HUES6 (cell line): Measurements from ENCODE around the gene MEX3D.

Source experiments
- H3K27ac ChIP-seq: 2 replicates; pipeline ENCODE4 v1.7.0; 2013; ENCODE audit warnings: low read depth, mild to moderate bottlenecking, low read length, inconsistent platforms
- H3K27me3 ChIP-seq: 2 replicates; pipeline ENCODE4 v1.6.1; 2013; ENCODE audit warnings: low read length; ENCODE audit not compliant: control insufficient read depth, insufficient read depth
- H3K36me3 ChIP-seq: 2 replicates; pipeline ENCODE4 v1.6.1; 2013; ENCODE audit warnings: low read length; ENCODE audit not compliant: control insufficient read depth, insufficient read depth
- H3K4me1 ChIP-seq: 2 replicates; pipeline ENCODE4 v1.6.1; 2013; ENCODE audit warnings: low read length; ENCODE audit not compliant: control insufficient read depth, insufficient read depth
- H3K4me3 ChIP-seq: 2 replicates; pipeline ENCODE4 v1.5.1; 2013; ENCODE audit warnings: low read depth, low read length
- H3K9ac ChIP-seq: one replicate; pipeline ENCODE4 v1.6.1; 2013; ENCODE audit warnings: mild to moderate bottlenecking, low read length
- H3K9me3 ChIP-seq: 2 replicates; pipeline ENCODE4 v1.6.1; 2013; ENCODE audit warnings: low read depth, low read length; ENCODE audit not compliant: control insufficient read depth, insufficient read depth

The MEX3D gene

DNA sequence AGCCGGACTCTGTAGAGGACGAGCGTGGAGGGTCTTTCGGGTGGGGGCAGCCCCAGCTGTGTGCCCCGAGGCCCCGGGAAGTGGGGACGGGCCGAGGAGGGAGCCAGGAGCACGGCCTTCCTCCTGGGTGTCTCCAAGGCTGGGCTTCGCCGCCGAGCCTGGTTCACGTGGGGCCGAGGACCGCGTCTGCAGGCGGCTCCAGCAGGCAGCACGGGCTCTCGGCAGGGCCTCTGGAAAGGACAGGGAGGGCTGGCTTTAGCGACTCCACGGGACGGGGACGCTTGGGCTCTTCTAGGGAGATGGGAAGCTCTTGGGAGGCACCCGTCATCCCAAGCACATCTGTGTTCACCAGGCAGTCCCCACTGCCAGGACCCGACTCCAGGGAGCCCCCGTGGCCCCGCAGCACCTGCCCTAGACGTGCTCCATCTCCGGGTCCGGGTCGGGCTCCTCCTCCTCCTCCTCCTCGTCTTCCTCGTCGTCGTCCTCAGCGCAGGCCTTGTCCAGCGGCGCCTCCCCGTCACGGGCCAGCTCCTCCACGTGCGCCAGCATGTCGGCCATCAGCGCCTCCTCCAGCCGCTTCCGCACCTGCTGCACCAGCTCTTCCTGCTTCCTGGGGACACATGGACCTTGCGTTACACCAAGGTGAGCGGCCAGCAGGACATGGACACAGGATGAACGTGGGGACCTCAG is 9.9 kb upstream of the MEX3D start:
- H3K36me3 ChIP-seq: peaks cover 63% of the 10 kb centered on the region
- H3K4me3 ChIP-seq: no peak overlapping the region
- no peak overlapping the region for H3K27ac ChIP-seq
- no peaks in the 10 kb centered on the region for H3K27me3 ChIP-seq
- no peak overlapping the region for H3K9ac ChIP-seq
- H3K9me3 ChIP-seq: no peaks in the 10 kb centered on the region
- H3K4me1 ChIP-seq: no peaks in the 10 kb centered on the region

DNA sequence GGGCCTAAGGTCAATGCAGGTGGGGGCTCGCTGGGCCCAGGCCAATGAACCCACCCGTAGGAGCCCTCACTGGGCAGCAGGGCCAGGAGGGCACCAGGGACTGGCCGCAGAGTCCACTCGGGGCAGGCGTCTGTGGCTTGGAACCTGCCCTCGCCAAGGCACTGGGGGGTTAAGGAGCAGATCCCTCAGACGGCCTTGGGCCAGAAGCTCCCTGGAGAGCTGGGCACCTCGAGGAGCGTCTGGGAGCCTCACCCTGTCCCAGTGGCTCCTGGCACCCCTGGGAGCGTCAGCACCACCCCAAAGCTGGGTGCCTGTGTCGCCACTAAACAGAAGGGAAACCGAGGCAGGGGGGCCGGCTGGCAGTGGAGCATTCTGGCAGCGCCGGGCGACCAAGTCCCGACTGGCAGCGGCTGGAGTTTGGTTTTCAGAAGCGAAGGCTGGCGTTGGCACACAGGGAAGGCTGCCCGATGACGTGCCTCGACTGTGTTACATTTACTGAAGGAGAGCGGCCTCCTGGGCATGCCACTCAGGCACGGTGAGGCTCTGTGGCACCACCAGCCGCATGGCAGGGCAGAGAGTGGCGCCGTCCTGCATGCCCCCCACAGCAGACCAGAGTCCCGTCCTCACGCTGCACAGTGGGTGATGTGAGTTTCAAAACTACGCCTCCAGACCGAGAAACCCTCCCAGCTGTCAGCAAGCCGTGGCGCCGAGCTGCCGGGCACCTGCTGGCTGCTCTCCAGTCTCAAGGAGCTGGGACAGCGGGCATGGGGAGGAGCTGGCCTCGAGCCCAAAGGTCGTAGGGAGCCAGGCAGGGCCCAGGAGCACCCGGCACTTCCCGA is 9.2 kb upstream of the MEX3D start:
- Histone ChIP-seq H3K4me1 (no peaks in the 10 kb centered on the region), H3K36me3 (peaks cover 56% of the 10 kb centered on the region), H3K4me3 (no peak overlapping the region), H3K27ac (no peak overlapping the region), H3K27me3 (no peaks in the 10 kb centered on the region), H3K9ac (no peak overlapping the region), H3K9me3 (no peaks in the 10 kb centered on the region)

DNA sequence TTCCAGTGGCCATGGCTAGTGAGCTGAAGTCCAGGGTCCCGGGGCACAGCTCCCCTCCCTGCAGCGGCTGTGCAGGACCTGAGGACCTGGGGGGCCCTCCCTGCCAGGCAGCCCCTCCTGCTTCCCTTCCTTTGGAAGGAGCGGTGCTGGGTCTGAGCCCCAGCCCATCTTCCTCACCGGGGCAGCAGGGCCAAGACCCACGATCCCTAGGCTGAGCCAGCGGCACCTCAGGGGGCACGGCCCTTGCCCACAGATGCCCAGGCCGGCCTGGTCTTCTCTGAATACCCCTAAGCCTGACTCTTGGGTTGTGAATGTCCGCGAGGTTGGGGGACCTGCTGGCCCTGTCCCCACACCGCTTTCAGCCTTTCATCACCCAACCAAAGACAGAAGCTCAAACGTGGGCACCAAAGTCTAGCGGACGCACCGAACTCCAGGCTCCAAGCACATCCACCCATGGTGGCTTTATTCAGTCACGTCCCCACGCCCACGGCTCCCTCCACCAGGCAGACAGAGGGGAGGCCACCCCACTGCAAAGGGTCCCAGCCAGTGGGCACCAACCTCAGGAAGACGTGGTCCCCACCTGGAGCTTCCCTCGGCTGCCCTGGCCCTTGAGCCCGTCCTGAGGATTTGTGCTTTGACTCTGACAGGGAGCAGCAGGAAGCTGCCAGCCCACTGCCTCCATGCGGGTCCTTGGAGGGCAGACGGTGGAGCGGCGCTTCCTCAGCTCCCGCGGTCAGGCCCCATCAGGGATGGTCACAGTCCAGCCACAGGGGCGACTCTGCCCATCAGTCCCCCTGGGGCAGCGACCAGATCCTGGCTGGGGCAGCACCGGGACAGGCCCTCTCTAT is 8.3 kb upstream of the MEX3D start:
- Histone ChIP-seq H3K9me3 (no peaks in the 10 kb centered on the region), H3K27ac (no peak overlapping the region), H3K27me3 (no peaks in the 10 kb centered on the region), H3K4me1 (no peaks in the 10 kb centered on the region), H3K36me3 (peaks cover 49% of the 10 kb centered on the region), H3K9ac (no peak overlapping the region), H3K4me3 (no peak overlapping the region)

DNA sequence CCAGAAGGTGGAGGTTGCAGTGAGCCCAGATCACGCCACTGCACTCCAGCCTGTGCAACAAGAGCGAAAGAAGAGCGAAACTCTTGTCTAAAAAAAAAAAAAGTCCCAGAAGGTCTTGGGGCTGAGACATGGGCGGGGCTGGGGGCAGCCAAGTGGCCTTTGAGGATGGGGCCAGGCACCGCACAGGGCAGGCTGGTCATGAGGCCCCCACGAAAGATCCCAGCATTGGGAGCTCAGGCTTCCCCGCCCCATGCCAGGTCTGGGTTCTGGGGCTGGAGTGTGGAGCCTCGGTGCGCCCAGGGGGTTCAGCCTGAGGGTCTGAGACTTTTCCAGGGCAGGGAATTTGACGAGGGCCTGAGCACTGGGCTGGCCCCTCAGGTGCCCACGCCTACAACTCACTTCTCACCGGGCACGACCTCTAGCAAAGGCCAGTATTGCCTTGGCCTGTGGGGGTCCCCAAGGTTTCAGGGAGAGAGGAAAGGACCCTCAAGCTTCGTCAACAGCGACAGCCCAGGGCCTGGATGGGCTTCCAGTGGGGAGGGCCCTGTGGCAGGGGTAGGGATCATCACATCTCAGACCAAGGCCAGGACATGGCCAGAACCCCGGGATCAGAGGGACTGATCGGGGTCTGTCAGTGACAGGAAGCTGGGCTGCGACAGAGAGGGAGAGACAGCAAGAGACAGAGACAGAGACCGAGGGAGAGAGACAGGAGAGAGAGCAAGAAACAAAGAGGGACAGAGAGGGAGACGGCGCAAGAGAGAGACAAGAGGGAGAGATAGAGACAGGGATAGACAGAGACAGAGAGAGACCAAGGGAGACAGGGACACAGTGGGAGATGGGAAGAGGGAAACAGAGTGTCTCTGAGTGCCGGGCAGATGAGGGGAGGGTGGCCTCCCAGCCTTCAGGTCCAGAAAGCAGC is 7.5 kb upstream of the MEX3D start:
- Histone ChIP-seq H3K27me3 (peaks cover 4% of the 10 kb centered on the region), H3K4me1 (no peaks in the 10 kb centered on the region), H3K9me3 (no peaks in the 10 kb centered on the region), H3K36me3 (peaks cover 40% of the 10 kb centered on the region), H3K9ac (no peak overlapping the region), H3K4me3 (no peak overlapping the region), H3K27ac (no peak overlapping the region)

DNA sequence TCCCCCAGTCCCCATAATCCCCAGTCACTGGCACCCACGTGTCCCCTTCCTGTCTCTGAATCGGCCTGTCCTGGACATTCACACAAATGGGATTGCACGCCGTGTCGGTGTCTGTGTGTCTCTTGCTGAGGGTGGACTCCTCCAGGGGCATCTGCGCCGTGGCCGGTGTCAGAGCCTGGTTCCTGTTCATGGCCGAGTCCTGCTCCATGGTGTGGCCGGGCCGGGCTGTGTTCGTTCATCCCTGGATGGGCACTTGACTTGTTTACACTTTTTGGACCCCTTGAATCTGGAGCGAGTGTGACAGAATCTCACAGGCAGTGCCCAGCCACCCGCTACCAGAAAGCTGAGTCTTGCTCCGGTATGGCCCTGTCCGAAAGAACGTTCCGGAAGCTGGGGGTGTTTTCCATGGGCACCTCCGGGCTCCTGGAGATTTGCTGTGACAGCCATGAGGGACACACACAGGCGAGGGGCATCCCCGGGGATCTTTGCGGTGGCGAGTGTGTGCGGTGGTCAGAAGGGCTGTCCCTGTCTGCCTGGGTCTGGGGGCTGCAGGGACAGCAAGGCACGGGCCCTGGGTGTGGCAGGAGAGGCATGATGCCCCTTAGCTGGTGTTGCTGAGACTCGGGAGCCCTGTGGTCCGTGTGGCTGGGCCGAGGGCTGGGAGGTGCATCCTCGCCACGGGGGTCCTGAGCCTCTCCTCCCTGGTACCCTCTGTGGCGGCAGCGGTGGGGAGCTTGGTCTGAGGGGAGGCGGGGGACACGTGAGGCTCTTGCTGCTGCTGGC is 6.4 kb upstream of the MEX3D start:
- Histone ChIP-seq H3K27me3 (peaks cover 12% of the 10 kb centered on the region), H3K4me3 (no peak overlapping the region), H3K9me3 (no peaks in the 10 kb centered on the region), H3K9ac (no peak overlapping the region), H3K4me1 (no peaks in the 10 kb centered on the region), H3K27ac (no peak overlapping the region), H3K36me3 (peaks cover 30% of the 10 kb centered on the region)

DNA sequence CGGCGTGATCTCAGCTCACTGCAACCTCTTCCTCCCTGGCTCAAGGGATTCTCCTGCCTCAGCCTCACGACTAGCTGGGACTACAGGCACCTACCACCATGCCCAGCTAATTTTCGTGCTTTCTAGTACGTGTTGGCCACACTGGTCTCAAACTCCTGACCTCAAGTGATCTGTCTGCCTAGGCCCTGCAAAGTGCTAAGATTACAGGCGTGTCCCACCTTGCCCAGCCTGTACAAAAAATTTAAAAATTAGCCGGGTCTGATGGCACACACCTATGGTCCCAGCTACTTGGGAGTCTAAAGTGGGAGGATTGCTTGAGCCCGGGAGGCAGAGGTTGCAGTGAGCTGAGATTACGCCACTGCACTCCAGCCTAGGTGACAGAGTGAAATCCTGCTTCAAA is 4.7 kb upstream of the MEX3D start:
- Histone ChIP-seq H3K4me3 (no peak overlapping the region), H3K9ac (no peak overlapping the region), H3K9me3 (no peaks in the 10 kb centered on the region), H3K4me1 (no peaks in the 10 kb centered on the region), H3K27ac (no peak overlapping the region), H3K36me3 (peaks cover 15% of the 10 kb centered on the region), H3K27me3 (peaks cover 24% of the 10 kb centered on the region)

DNA sequence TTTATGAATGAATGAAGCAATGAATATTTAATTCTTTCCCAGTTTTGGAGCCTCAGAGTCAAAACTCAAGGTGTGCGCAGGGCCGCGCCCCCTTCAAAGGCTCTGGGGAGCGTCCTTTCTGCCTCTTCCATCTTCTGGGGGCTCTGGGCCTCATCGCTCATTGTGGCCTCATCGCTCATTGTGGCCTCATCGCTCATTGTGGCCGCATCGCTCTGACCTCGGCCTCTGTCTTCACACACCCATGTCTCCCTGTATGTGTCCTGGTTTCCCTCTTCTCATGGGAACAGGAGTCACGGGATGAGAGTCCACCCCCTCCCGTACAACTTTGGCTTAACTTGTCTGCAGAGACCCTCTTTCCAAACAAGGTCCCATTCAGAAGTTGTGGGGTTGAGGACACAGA is 3.2 kb upstream of the MEX3D start:
- H3K27ac ChIP-seq: no peak overlapping the region
- peaks cover 24% of the 10 kb centered on the region for H3K27me3 ChIP-seq
- no peaks in the 10 kb centered on the region for H3K4me1 ChIP-seq
- H3K36me3 ChIP-seq: peaks cover under 1% of the 10 kb centered on the region
- H3K9me3 ChIP-seq: no peaks in the 10 kb centered on the region
- no peak overlapping the region for H3K9ac ChIP-seq
- H3K4me3 ChIP-seq: no peak overlapping the region

DNA sequence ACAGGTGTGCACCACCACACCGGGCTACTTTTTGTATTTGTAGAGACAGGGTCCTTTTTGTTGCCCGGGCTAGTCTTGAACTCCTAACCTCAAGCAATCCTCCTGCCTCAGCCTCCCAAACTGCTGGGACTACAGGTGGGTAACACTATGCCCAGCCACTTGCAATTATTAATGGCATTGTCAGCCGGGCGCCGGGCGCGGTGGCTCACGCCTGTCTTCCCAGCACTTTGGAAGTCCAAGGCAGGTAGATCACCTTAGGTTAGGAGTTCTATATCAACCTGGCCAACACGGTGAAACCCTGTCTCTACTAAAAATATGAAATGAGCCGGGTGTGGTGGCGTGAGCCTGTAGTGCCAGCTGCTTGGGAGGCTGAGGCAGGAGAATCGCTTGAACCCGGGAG is 2.7 kb upstream of the MEX3D start:
- Histone ChIP-seq H3K27me3 (peaks cover 24% of the 10 kb centered on the region), H3K27ac (no peak overlapping the region), H3K9ac (no peak overlapping the region), H3K36me3 (0 out of 2 replicates have a peak, but pooled peaks cover under 1% of the 10 kb centered on the region), H3K4me3 (no peak overlapping the region), H3K4me1 (peaks cover 4% of the 10 kb centered on the region), H3K9me3 (no peaks in the 10 kb centered on the region)

DNA sequence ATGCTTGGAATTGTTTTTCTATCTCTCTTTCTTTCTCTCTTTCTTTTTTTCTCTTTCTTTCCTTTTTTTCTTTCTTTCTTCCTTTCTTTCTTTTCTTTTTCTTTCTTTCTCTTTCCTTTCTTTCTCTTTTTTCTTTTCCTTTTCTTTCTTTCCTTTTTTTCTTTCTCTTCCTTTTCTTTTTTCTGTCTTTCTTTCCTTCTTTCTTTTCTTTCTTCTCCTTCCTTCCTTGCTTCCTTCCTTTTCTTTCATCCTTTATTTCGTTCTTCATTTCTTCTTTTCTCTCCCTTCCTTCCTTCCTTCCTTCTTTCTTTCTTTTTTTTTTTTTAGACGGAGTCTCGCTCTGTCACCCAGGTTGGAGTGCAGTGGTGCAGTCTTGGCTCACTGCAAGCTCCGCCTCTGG is 1.9 kb upstream of the MEX3D start:
- peaks cover 2% of the 10 kb centered on the region; the same call in 1 of the 2 replicates for H3K36me3 ChIP-seq
- no peak overlapping the region for H3K9ac ChIP-seq
- H3K27ac ChIP-seq: no peak overlapping the region
- H3K9me3 ChIP-seq: no peaks in the 10 kb centered on the region
- H3K4me1 ChIP-seq: peaks cover 7% of the 10 kb centered on the region
- H3K27me3 ChIP-seq: peaks cover 24% of the 10 kb centered on the region
- H3K4me3 ChIP-seq: no peak overlapping the region

DNA sequence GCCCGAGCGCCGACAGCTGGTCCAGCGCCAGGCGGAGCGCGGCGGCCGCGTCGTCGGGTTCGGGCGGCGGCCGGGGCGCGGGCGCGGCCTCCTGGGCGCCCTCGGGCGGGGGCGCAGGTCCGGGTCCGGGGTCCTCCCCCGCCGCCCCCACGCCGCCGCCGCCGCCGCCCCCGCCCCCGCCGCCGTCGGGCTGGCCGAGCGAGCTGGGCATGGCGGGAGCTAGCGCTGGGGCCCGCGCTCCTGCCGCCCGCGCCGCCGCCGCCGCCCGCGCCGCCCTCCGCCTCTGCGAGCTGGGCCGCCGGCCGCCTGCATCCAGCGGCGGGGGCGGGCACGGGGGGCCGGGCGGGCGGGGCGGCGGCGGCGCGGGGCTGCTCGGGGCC is 287 bp downstream of the MEX3D start:
- no peak overlapping the region for H3K9ac ChIP-seq
- H3K9me3 ChIP-seq: no peaks in the 10 kb centered on the region
- H3K27me3 ChIP-seq: peaks cover 24% of the 10 kb centered on the region
- peaks cover 20% of the 10 kb centered on the region for H3K36me3 ChIP-seq
- H3K27ac ChIP-seq: no peak overlapping the region
- H3K4me3 ChIP-seq: no peak overlapping the region
- H3K4me1 ChIP-seq: peaks cover 7% of the 10 kb centered on the region
